ENCODE measurements around the gene SLC6A19. TPM values are rescaled to one million over a fixed set of nuclear protein-coding genes. Genes with fewer than 3 reads are reported as not detected.

SLC6A19 gene
- total and polyA plus RNA-seq, 2 donors (not counting 1 experiment from before 2014, with no cell fraction given): not detected

DNA sequence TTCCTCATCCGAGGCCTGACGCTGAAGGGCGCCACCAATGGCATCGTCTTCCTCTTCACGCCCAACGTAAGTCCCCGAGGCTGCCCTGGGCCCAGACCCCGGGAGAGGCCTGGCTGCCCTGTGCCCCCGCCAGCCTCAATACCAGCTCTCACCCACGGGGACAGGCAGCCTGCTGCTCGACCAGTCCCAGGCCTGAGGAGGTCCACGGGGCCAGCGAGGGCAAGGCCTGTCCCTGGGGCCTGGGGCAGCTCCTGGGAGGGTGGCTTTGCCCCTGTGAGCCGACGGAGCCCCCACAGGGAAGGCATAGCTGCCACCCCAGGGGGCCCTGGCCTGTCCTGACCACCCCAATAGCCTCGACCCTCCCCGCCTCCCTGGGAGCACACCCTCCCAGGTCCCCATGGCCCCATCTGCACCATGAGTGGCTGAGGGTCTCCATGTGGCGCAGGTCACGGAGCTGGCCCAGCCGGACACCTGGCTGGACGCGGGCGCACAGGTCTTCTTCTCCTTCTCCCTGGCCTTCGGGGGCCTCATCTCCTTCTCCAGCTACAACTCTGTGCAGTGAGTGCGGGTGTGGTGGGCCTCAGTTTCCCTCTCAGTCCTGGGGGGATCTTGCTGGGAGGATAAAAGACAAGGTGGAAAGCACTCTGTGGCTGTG, 12.2 kb downstream of the SLC6A19 start:
- intact Hi-C loops (cut with micrococcal nuclease): no loop called here
- TF ChIP-seq EZH2 (IDR thresholded peaks at IDR 0.05; ENCODE audit: borderline replicate concordance, insufficient read depth, low read depth, low read length, poor library complexity, severe bottlenecking) (no peak), CTCF (IDR thresholded peaks at IDR 0.05) (no peak)
- CTCF ChIA-PET: no interaction called here
- no peaks in the 10 kb centered on the region for H3K79me2 ChIP-seq (ENCODE audit: control insufficient read depth, insufficient read depth, low read length)
- H3K27ac Mint-ChIP-seq: no peak overlapping the region
- no peaks in the 10 kb centered on the region for H3K27me3 ChIP-seq (replicated peaks in 1 of 4; ENCODE audit: control extremely low read depth in 1 of 4, control insufficient read depth in 3 of 4, insufficient read depth in 4 of 4, low read length in 3 of 4)
- no peaks in the 10 kb centered on the region for H3K9me3 Mint-ChIP-seq (ENCODE audit: insufficient read depth)
- H2AFZ ChIP-seq (ENCODE audit: insufficient read depth, low read depth, low read length, poor library complexity, severe bottlenecking): no peak overlapping the region
- no peak overlapping the region for H3K9ac ChIP-seq (ENCODE audit: low read length)
- H3K36me3 ChIP-seq (replicated peaks in 1 of 2; ENCODE audit: control extremely low read depth in 1 of 2, control insufficient read depth in 1 of 2, extremely low read depth in 1 of 2, insufficient read depth in 2 of 2, low read length in 1 of 2): no peaks in the 10 kb centered on the region
- H3K9me3 ChIP-seq (ENCODE audit: control extremely low read depth in 1 of 3, control insufficient read depth in 2 of 3, insufficient read depth in 1 of 3, low read length in 2 of 3): peaks cover 0 to 28% (median 0%) of the 10 kb centered on the region in 3 donors
- POLR2A ChIA-PET: no interaction called here
- no peak overlapping the region for H3K4me3 Mint-ChIP-seq
- no peaks in the 10 kb centered on the region for H3K4me1 Mint-ChIP-seq
- ATAC-seq (ENCODE audit: low read depth): no peak
- H3K27ac ChIP-seq (ENCODE audit: low read length in 2 of 2): no peak overlapping the region
- no peak overlapping the region for H3K4me3 ChIP-seq (ENCODE audit: control extremely low read depth in 1 of 5, extremely low read depth in 1 of 5, insufficient read depth in 1 of 5, low read depth in 2 of 5, low read length in 4 of 5)
- H4K20me1 ChIP-seq (ENCODE audit: control insufficient read depth, insufficient read depth, low read length, poor library complexity, severe bottlenecking): no peaks in the 10 kb centered on the region
- no peak overlapping the region for H3K4me2 ChIP-seq (replicated peaks; ENCODE audit: low read depth, low read length, poor library complexity, severe bottlenecking)
- no peaks in the 10 kb centered on the region for H3K4me1 ChIP-seq (ENCODE audit: control insufficient read depth in 2 of 2, insufficient read depth in 2 of 2, low read length in 2 of 2)
- H3K27me3 Mint-ChIP-seq: peaks cover 5% of the 10 kb centered on the region
- no peak for DNase-seq
- 87% methylated on average over 20 of the region's 25 CpGs for WGBS (ENCODE audit: insufficient coverage)

- Histone ChIP-seq H3K27ac (ENCODE audit: low read length in 2 of 2) (no peak overlapping the region), H3K4me2 (replicated peaks; ENCODE audit: low read depth, low read length, poor library complexity, severe bottlenecking) (no peak overlapping the region), H3K36me3 (replicated peaks in 1 of 2; ENCODE audit: control extremely low read depth in 1 of 2, control insufficient read depth in 1 of 2, extremely low read depth in 1 of 2, insufficient read depth in 2 of 2, low read length in 1 of 2) (no peaks in the 10 kb centered on the region), H3K9ac (ENCODE audit: low read length) (no peak overlapping the region), H3K9me3 (ENCODE audit: control extremely low read depth in 1 of 3, control insufficient read depth in 2 of 3, insufficient read depth in 1 of 3, low read length in 2 of 3) (peaks cover 0 to 28% (median 0%) of the 10 kb centered on the region in 3 donors), H4K20me1 (ENCODE audit: control insufficient read depth, insufficient read depth, low read length, poor library complexity, severe bottlenecking) (no peaks in the 10 kb centered on the region), H3K79me2 (ENCODE audit: control insufficient read depth, insufficient read depth, low read length) (no peaks in the 10 kb centered on the region), H3K4me1 (ENCODE audit: control insufficient read depth in 2 of 2, insufficient read depth in 2 of 2, low read length in 2 of 2) (no peaks in the 10 kb centered on the region), H3K4me3 (ENCODE audit: control extremely low read depth in 1 of 5, extremely low read depth in 1 of 5, insufficient read depth in 1 of 5, low read depth in 2 of 5, low read length in 4 of 5) (no peak overlapping the region), H3K27me3 (replicated peaks in 1 of 4; ENCODE audit: control extremely low read depth in 1 of 4, control insufficient read depth in 3 of 4, insufficient read depth in 4 of 4, low read length in 3 of 4) (no peaks in the 10 kb centered on the region), H2AFZ (ENCODE audit: insufficient read depth, low read depth, low read length, poor library complexity, severe bottlenecking) (no peak overlapping the region)
- no peak for ATAC-seq (ENCODE audit: low read depth)
- Mint-ChIP-seq H3K9me3 (ENCODE audit: insufficient read depth) (no peaks in the 10 kb centered on the region), H3K27ac (no peak overlapping the region), H3K4me3 (no peak overlapping the region), H3K27me3 (peaks cover 8% of the 10 kb centered on the region), H3K4me1 (no peaks in the 10 kb centered on the region)
- WGBS (ENCODE audit: insufficient coverage): 93% methylated on average over 15 of the region's 22 CpGs
- TF ChIP-seq CTCF (IDR thresholded peaks at IDR 0.05): no peak
- TF ChIP-seq EZH2 (IDR thresholded peaks at IDR 0.05; ENCODE audit: borderline replicate concordance, insufficient read depth, low read depth, low read length, poor library complexity, severe bottlenecking): no peak
- DNase-seq: no peak
- ChIA-PET POLR2A (no interaction called here), CTCF (no interaction called here)
- intact Hi-C loops (cut with micrococcal nuclease): no loop called here
Measured at GRCh38 chr5:1214163-1214935, 13.0 kb downstream of the SLC6A19 start.

Data from B cell (primary cell).